ENCODE data around the gene KRT15. TPM values are rescaled to one million over a fixed set of nuclear protein-coding genes. Genes with fewer than 3 reads are reported as not detected.
A peak's percentile ranks its signal among the peaks of the same experiment; 100 is the strongest.
"Not testable (repeated sequence)": the region's sequence is repeated elsewhere in the genome, so short reads cannot be mapped to it uniquely, and the experiment has no call there.

The KRT15 gene
- total and polyA plus RNA-seq, 2 donors: 4.7 to 11.9 TPM

- H3K4me1 ChIP-seq (ENCODE audit: insufficient read depth): no peaks in the 10 kb centered on the region
- no peak overlapping the region for H3K4me3 ChIP-seq (ENCODE audit: low read depth, low read length)
- WGBS: 62% methylated on average over 8 of the region's 8 CpGs
- no peaks in the 10 kb centered on the region for H3K36me3 ChIP-seq (ENCODE audit: insufficient read depth)
- H3K27ac ChIP-seq (ENCODE audit: low read depth): no peak overlapping the region
- no peak for DNase-seq (ENCODE audit: extremely low spot score)
Measured at GRCh38 chr17:41549596-41550039, 30.9 kb upstream of the KRT15 start.

DNA sequence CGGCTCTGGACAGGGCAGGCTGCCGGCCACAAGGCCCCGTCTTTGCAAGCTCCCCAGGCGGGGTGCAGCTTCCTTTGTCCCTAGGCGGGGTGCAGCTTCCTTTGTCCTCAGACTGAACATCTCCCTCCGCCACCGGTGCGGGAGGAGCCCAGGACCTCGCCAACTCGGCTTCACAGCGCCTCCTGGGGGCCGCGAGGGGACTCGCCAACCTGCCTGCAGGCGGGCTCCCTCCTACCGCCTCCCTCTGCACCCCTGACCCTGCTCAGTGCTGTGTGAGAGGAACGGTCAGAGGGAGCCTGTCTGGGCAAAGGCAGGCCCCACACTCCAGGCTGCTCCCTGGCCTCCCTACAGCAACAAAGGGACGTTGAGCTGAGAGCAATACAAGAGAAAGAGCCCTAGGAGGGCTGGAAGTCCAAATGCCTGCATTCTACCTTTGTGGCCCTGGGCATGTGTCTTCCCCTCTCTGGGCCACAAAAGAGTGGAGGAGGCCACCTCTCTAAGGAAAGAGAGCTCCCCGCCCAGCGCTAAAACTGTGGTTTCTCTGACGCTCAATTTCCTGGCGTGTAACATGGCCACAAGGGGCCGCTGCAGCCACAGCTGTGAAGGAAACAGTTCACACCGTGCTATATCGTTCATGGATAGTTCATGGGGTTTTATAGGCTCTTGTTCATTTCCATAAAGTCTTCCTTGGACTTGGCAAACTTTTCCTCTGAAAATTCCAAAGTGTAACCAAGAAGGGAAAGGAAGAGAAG, 30.3 kb upstream of the KRT15 start:
- peak; percentile 87 for DNase-seq (ENCODE audit: extremely low spot score)
- Histone ChIP-seq H3K36me3 (ENCODE audit: insufficient read depth) (no peaks in the 10 kb centered on the region), H3K27ac (ENCODE audit: low read depth) (no peak overlapping the region), H3K4me1 (ENCODE audit: insufficient read depth) (no peaks in the 10 kb centered on the region), H3K4me3 (ENCODE audit: low read depth, low read length) (no peak overlapping the region)
- WGBS: 2% methylated on average over 25 of the region's 25 CpGs

- 33% methylated on average over 23 of the region's 23 CpGs for WGBS
- H3K27ac ChIP-seq (ENCODE audit: low read depth): no peak overlapping the region
- H3K36me3 ChIP-seq (ENCODE audit: insufficient read depth): no peaks in the 10 kb centered on the region
- H3K4me3 ChIP-seq (ENCODE audit: low read depth, low read length): no peak overlapping the region
- no peak for DNase-seq (ENCODE audit: extremely low spot score)
- H3K4me1 ChIP-seq (ENCODE audit: insufficient read depth): no peaks in the 10 kb centered on the region
Measured at GRCh38 chr17:41547921-41548843, 29.5 kb upstream of the KRT15 start.

DNA sequence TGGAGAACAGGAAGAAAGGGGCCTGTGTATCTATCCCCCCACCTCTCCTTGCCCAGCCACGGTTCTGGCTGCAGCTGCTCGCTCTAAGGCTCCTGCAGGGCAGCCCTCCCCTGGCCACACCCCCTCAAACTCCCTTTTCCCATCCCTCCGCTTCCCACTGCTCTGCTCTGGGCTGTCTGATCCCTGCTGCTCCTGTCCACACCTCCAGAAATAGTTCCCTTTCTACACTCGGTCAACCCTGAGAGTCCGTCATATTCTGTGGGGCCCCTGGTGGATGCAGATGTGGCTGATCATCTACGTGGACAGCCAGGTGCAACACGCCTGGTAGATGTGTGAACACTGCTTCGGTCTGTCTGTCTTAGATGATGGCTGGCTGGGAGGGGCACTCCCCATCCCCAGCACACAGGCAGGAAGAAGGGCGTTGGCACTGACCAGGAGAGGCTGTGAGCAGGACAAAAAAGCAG, 28.7 kb upstream of the KRT15 start:
- no peaks in the 10 kb centered on the region for H3K4me1 ChIP-seq (ENCODE audit: insufficient read depth)
- DNase-seq (ENCODE audit: extremely low spot score): no peak
- 66% methylated on average over 9 of the region's 9 CpGs for WGBS
- H3K4me3 ChIP-seq (ENCODE audit: low read depth, low read length): no peak overlapping the region
- no peak overlapping the region for H3K27ac ChIP-seq (ENCODE audit: low read depth)
- H3K36me3 ChIP-seq (ENCODE audit: insufficient read depth): no peaks in the 10 kb centered on the region

DNA sequence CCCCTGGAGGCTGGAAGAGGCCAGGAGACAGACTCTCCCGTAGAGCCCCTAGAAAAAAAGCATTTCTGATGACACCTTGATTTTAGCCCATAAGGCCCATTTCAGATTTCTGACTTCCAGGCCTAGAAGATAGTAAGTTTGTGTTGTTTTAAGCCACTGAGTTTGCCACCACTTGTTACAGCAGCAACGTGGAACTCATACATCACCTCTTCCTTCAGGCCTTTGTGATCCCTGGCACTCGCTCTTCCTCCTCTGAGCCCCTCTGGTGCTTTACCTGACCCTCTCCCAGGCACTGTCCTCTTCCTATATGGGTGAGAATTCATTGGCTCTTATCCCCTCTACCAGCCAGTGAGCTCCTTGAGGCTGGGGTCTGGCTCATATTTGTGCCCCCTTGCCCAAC, 28.1 kb upstream of the KRT15 start:
- no peak overlapping the region for H3K4me3 ChIP-seq (ENCODE audit: low read depth, low read length)
- WGBS: 98% methylated on average over 3 of the region's 3 CpGs
- DNase-seq (ENCODE audit: extremely low spot score): no peak
- no peaks in the 10 kb centered on the region for H3K4me1 ChIP-seq (ENCODE audit: insufficient read depth)
- no peak overlapping the region for H3K27ac ChIP-seq (ENCODE audit: low read depth)
- H3K36me3 ChIP-seq (ENCODE audit: insufficient read depth): no peaks in the 10 kb centered on the region

- DNase-seq (ENCODE audit: extremely low spot score): no peak
- Histone ChIP-seq H3K4me1 (ENCODE audit: insufficient read depth) (no peaks in the 10 kb centered on the region), H3K4me3 (ENCODE audit: low read depth, low read length) (no peak overlapping the region), H3K27ac (ENCODE audit: low read depth) (no peak overlapping the region), H3K36me3 (ENCODE audit: insufficient read depth) (no peaks in the 10 kb centered on the region)
- 79% methylated on average over 13 of the region's 13 CpGs for WGBS
Measured at GRCh38 chr17:41545829-41546410, 27.2 kb upstream of the KRT15 start.

DNA sequence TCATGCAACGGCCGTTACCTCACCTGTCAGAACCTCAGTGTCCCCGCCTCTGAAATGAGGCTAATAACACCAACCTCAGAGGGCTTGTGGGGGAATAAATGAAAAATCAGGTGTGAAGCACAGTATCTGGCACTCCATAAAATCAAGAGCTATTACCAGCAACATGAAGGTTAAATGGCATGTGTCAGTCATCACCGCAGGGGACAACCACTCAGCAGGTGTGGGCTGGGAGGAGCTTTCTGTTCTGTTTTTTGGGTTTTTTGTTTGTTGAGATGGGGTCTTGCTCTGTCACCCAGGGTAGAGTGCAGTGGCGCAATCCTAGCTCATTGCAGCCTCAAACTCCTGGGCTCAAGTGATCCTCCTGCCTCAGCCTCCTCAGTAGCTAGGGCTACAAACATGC, 26.2 kb upstream of the KRT15 start:
- H3K4me3 ChIP-seq (ENCODE audit: low read depth, low read length): no peak overlapping the region
- no peaks in the 10 kb centered on the region for H3K36me3 ChIP-seq (ENCODE audit: insufficient read depth)
- no peak overlapping the region for H3K27ac ChIP-seq (ENCODE audit: low read depth)
- H3K4me1 ChIP-seq (ENCODE audit: insufficient read depth): no peaks in the 10 kb centered on the region
- 90% methylated on average over 5 of the region's 5 CpGs for WGBS
- no peak for DNase-seq (ENCODE audit: extremely low spot score)

GRCh38 chr17:41544491-41544892, 25.8 kb upstream of the KRT15 start:
- 39% methylated on average over 5 of the region's 5 CpGs for WGBS
- no peak overlapping the region for H3K27ac ChIP-seq (ENCODE audit: low read depth)
- no peak for DNase-seq (ENCODE audit: extremely low spot score)
- no peaks in the 10 kb centered on the region for H3K4me1 ChIP-seq (ENCODE audit: insufficient read depth)
- H3K4me3 ChIP-seq (ENCODE audit: low read depth, low read length): no peak overlapping the region
- H3K36me3 ChIP-seq (ENCODE audit: insufficient read depth): no peaks in the 10 kb centered on the region

DNA sequence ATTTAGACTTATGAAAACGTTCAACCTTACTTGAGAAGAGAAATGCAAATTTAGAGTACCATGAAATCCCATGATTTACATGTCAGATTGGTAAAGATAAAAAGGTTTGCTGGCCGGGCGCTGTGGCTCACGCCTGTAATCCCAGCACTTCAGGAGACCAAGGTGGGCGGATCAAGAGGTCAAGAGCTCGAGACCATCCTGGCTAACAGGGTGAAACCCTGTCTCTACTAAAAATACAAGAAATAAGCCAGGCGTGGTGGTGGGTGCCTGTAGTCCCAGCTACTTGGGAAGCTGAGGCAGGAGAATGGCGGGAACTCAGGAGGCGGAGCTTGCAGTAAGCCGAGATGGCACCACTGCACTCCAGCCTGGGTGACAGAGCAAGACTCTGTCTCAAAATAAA, 24.1 kb upstream of the KRT15 start:
- H3K4me1 ChIP-seq (ENCODE audit: insufficient read depth); DNase-seq (ENCODE audit: extremely low spot score); H3K36me3 ChIP-seq (ENCODE audit: insufficient read depth); H3K27ac ChIP-seq (ENCODE audit: low read depth); H3K4me3 ChIP-seq (ENCODE audit: low read depth, low read length): not testable (repeated sequence)
- WGBS: 77% methylated on average over 10 of the region's 10 CpGs

- Histone ChIP-seq H3K4me1 (ENCODE audit: insufficient read depth) (no peaks in the 10 kb centered on the region), H3K27ac (ENCODE audit: low read depth) (no peak overlapping the region), H3K36me3 (ENCODE audit: insufficient read depth) (no peaks in the 10 kb centered on the region), H3K4me3 (ENCODE audit: low read depth, low read length) (no peak overlapping the region)
- DNase-seq (ENCODE audit: extremely low spot score): no peak
- 59% methylated on average over 2 of the region's 2 CpGs for WGBS
Measured at GRCh38 chr17:41542357-41542756, 23.7 kb upstream of the KRT15 start.

DNA sequence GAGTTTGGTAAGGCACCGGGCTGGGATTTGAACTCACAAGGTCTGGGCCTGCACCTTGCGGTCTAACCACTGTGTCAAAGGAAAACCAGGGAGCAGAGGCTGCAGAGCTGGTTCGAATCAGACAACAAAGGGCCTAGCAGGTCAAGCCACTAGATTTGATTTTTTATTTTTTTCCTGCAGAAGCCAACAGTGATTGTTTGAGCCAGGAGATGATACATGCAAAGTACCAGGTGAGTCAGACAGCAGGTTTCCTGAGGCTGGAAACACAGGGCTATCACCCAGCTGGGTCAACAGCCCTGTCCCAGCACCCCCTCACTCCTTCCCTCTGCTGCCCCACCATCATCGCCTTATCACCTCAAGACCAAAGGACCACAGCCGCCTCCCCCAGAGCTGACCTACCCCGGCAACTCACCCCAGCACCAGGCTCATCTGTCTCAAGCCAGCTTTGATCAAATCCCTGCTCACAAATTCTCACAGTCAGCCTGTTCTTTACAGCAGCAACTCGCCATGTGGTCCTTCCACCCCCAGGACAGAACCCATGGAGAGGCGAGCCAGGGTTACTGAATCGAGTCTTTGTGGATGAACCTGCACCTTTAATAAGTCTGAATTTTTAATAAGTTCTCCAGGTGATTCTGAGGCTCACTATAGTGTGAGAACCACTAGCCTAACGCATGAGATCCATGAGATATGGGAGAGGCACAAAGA, 22.4 kb upstream of the KRT15 start:
- Histone ChIP-seq H3K27ac (ENCODE audit: low read depth) (no peak overlapping the region), H3K36me3 (ENCODE audit: insufficient read depth) (no peaks in the 10 kb centered on the region), H3K4me1 (ENCODE audit: insufficient read depth) (no peaks in the 10 kb centered on the region), H3K4me3 (ENCODE audit: low read depth, low read length) (no peak overlapping the region)
- WGBS: 84% methylated on average over 10 of the region's 10 CpGs
- DNase-seq (ENCODE audit: extremely low spot score): no peak

DNA sequence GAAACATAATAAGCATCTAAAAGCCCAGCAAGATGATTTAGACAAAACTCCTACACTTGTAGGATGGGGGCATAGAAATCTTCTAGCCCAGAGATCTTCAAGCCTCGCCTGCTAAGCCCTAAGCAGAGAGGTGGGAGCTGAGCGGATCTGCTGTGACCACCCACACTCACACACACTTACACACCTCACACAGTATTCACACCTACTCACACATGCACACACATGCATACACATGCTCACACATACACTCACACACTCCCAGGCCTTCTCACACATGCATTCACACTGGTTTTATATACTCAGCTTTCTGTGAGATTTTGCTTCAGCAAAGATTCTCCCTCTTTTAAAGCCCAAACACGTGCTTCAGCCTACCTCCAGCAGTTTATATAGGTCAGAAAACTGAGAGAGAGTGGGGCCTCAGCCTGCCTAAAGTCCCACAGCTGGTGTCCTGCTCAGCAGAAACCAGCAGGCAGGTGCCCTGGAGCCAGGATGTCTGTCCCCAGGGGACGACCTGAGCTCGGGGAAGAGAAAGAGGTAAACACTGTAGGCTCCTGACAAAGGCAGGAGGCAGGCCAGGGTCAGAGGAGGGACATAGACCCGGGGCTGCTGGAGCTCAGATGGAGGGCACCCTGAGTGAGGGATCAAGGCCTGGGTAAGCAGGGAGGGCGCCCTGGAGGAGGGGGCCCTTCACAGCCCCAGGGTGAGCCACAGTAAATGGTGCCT, 21.4 kb upstream of the KRT15 start:
- no peak for DNase-seq (ENCODE audit: extremely low spot score)
- 67% methylated on average over 7 of the region's 7 CpGs for WGBS
- Histone ChIP-seq H3K4me3 (ENCODE audit: low read depth, low read length) (no peak overlapping the region), H3K36me3 (ENCODE audit: insufficient read depth) (no peaks in the 10 kb centered on the region), H3K4me1 (ENCODE audit: insufficient read depth) (no peaks in the 10 kb centered on the region), H3K27ac (ENCODE audit: low read depth) (no peak overlapping the region)

- DNase-seq (ENCODE audit: extremely low spot score): no peak
- Histone ChIP-seq H3K27ac (ENCODE audit: low read depth) (no peak overlapping the region), H3K36me3 (ENCODE audit: insufficient read depth) (no peaks in the 10 kb centered on the region), H3K4me1 (ENCODE audit: insufficient read depth) (no peaks in the 10 kb centered on the region), H3K4me3 (ENCODE audit: low read depth, low read length) (no peak overlapping the region)
- WGBS: 60% methylated on average over 5 of the region's 5 CpGs
Measured at GRCh38 chr17:41539071-41539492, 20.4 kb upstream of the KRT15 start.

All from urinary bladder (tissue), 4 donors.